GM23338 (cell line): ENCODE results near the gene FABP6.

Experiments used
- CREB1 ChIP-seq: fragments of 250-450 bp; sonication (Bioruptor Pico); IDR thresholded peaks from 2 replicates; pipeline ENCODE4 v1.5.0; 2020; ENCODE audit warnings: low read depth, mild to moderate bottlenecking, moderate library complexity
- CTCF ChIP-seq, 2 experiments: fragments of 200-600 bp in 1 of 2; sonication (generic) in 1 of 2; conservative IDR thresholded peaks; 2 replicates each; pipeline versions ENCODE4 v1.5.1 to v1.6.1; 2016 to 2017; ENCODE audit warnings: antibody characterized with exemption in 2 of 2, low read depth in 2 of 2, mild to moderate bottlenecking in 2 of 2, moderate library complexity in 1 of 2
- ETS1 ChIP-seq: IDR thresholded peaks from 2 replicates; pipeline ENCODE4 v1.6.1; 2016; ENCODE audit warnings: antibody characterized with exemption
- EZH2 ChIP-seq: fragments of 200-600 bp; sonication (generic); IDR thresholded peaks from one replicate; pipeline ENCODE4 v1.8.0; 2017; ENCODE audit warnings: antibody characterized with exemption, mild to moderate bottlenecking, low read depth; ENCODE audit not compliant: unreplicated experiment
- EZH2phosphoT487 ChIP-seq: fragments of 200-600 bp; sonication (generic); IDR thresholded peaks from one replicate; pipeline ENCODE4 v1.8.1; 2018; ENCODE audit warnings: antibody characterized with exemption; ENCODE audit not compliant: unreplicated experiment
- JUNB ChIP-seq: IDR thresholded peaks from one replicate; pipeline ENCODE4 v1.6.1; 2016; ENCODE audit warnings: antibody characterized with exemption; ENCODE audit not compliant: unreplicated experiment
- NANOG ChIP-seq: IDR thresholded peaks from 2 replicates; pipeline ENCODE4 v1.6.1; 2016; ENCODE audit warnings: antibody characterized with exemption, borderline replicate concordance
- POLR2AphosphoS5 ChIP-seq: IDR thresholded peaks from 2 replicates; pipeline ENCODE4 v1.6.1; 2016; ENCODE audit warnings: antibody characterized with exemption, low read depth
- REST ChIP-seq: IDR thresholded peaks from one replicate; pipeline ENCODE4 v1.6.1; 2018; ENCODE audit warnings: antibody characterized with exemption; ENCODE audit not compliant: unreplicated experiment
- STAT1 ChIP-seq: IDR thresholded peaks from one replicate; pipeline ENCODE4 v1.6.1; 2016; ENCODE audit warnings: antibody characterized with exemption; ENCODE audit not compliant: unreplicated experiment
- ZNF114 ChIP-seq: fragments of 250-450 bp; sonication (Bioruptor Pico); IDR thresholded peaks from 2 replicates; pipeline ENCODE4 v1.5.0; 2020; ENCODE audit warnings: mild to moderate bottlenecking, moderate library complexity
- ZNF331 ChIP-seq: fragments of 250-450 bp; sonication (Bioruptor Pico); IDR thresholded peaks from 2 replicates; pipeline ENCODE4 v1.5.0; 2020; ENCODE audit warnings: low read depth, mild to moderate bottlenecking, moderate library complexity
- ZNF462 ChIP-seq: fragments of 250-450 bp; sonication (Bioruptor Pico); IDR thresholded peaks from 2 replicates; pipeline ENCODE4 v1.5.0; 2020; ENCODE audit warnings: mild to moderate bottlenecking, moderate library complexity

GRCh38 chr5:160207061-160207460, 22.2 kb upstream of the FABP6 start:
- TF ChIP-seq ETS1 (no peak), CTCF (conservative IDR thresholded peaks at IDR 0.05; ENCODE audit: low read depth in 2 of 2) (no peak), POLR2AphosphoS5 (no peak), EZH2phosphoT487 (no peak), JUNB (no peak), REST (no peak), ZNF331 (CRISPR knock-in tag) (no peak), ZNF462 (CRISPR knock-in tag) (no peak), EZH2 (no peak), ZNF114 (no peak), CREB1 (CRISPR knock-in tag) (no peak), STAT1 (no peak), NANOG (no peak)
